Common myeloid progenitor, CD34-positive (primary cell): ENCODE results near the gene CREB3.

Source experiments
- CTCF ChIA-PET: fragments of 350-600 bp; sonication (Branson Sonifier 250); formaldehyde crosslinking; loops from one replicate; lab custom pipeline; 2021; ENCODE audit warnings: antibody characterized with exemption; lab: Charles Lee
- POLR2A ChIA-PET: fragments of 350-600 bp; sonication (Branson Sonifier 250); formaldehyde crosslinking; loops from one replicate; lab custom pipeline; 2021; ENCODE audit warnings: antibody characterized with exemption; lab: Charles Lee
- DNase-seq, 3 donors: peaks; one replicate each; pipeline versions ENCODE4 v3.0.0 to v3.0.0-alpha.2; 2013
- H3K27ac ChIP-seq, 2 experiments: 1 replicate in 1 of 2; 2 replicates in 1 of 2; pipeline ENCODE4 v1.7.0; 2013; ENCODE audit warnings: inconsistent platforms in 2 of 2, low read length in 2 of 2, mild to moderate bottlenecking in 2 of 2, low read depth in 1 of 2, moderate library complexity in 1 of 2; ENCODE audit not compliant: severe bottlenecking in 2 of 2, insufficient read depth in 1 of 2, poor library complexity in 1 of 2
- H3K27me3 ChIP-seq, 5 experiments: replicated peaks in 2 of 5; 1 replicate in 3 of 5; 2 replicates in 2 of 5; pipeline versions ENCODE4 v1.6.1 to v1.7.0; 2013; ENCODE audit warnings: low read length in 4 of 5, mild to moderate bottlenecking in 2 of 5, moderate library complexity in 2 of 5, inconsistent platforms in 1 of 5; ENCODE audit not compliant: insufficient read depth in 5 of 5, control insufficient read depth in 4 of 5
- H3K36me3 ChIP-seq, 4 experiments: 1 replicate in 2 of 4; 2 replicates in 2 of 4; pipeline versions ENCODE4 v1.6.1 to v1.7.0; 2013; ENCODE audit warnings: low read length in 3 of 4, control low read depth in 1 of 4, mild to moderate bottlenecking in 1 of 4; ENCODE audit not compliant: control insufficient read depth in 4 of 4, insufficient read depth in 4 of 4
- H3K4me1 ChIP-seq, 4 experiments: 1 replicate in 3 of 4; 2 replicates in 1 of 4; pipeline versions ENCODE4 v1.6.1 to v1.7.1; 2013; ENCODE audit warnings: low read length in 3 of 4, mild to moderate bottlenecking in 3 of 4, control low read depth in 1 of 4, inconsistent platforms in 1 of 4, moderate library complexity in 1 of 4; ENCODE audit not compliant: control insufficient read depth in 4 of 4, insufficient read depth in 4 of 4; ENCODE audit errors: control extremely low read depth in 1 of 4
- H3K4me3 ChIP-seq, 7 experiments: 1 replicate in 4 of 7; 2 replicates in 3 of 7; pipeline versions ENCODE4 v1.5.1 to v1.7.0; 2013; ENCODE audit warnings: mild to moderate bottlenecking in 7 of 7, low read length in 6 of 7, moderate library complexity in 6 of 7, inconsistent platforms in 2 of 7, low read depth in 2 of 7, control low read depth in 1 of 7; ENCODE audit not compliant: insufficient read depth in 4 of 7, control insufficient read depth in 1 of 7; ENCODE audit errors: extremely low read depth in 1 of 7
- H3K9me3 ChIP-seq, 5 experiments: 1 replicate in 4 of 5; 2 replicates in 1 of 5; pipeline versions ENCODE4 v1.6.1 to v1.7.1; 2013; ENCODE audit warnings: low read length in 4 of 5, mild to moderate bottlenecking in 2 of 5, inconsistent platforms in 1 of 5, low read depth in 1 of 5, moderate library complexity in 1 of 5; ENCODE audit not compliant: control insufficient read depth in 4 of 5, insufficient read depth in 2 of 5; ENCODE audit errors: control extremely low read depth in 1 of 5
- WGBS: methylation state at CpG from one replicate; pipeline ENCODE4 v1.1.5; 2013; ENCODE audit not compliant: insufficient coverage; 5-methylcytosine and 5-hydroxymethylcytosine counted together

Gene CREB3

DNA sequence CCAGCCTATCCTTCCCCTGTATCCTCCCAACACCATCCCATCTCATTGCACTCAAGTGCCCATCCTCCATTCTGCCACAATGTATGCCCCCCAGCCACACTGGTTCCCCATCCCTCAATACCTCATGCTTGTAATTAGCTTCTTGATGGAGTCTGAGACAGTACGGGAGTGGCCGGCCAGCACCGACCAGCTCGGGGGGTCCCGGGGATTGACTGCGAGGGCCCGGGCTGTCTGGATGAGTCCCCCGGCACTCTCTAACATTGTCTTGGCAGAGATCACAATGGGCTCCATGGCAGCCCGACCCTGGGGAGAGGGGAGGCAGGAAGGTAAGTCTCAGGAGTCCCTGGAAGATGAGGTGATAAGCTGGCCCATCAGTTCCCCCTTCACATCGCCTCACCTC is 25.5 kb upstream of the CREB3 start:
- CTCF ChIA-PET = interaction anchor here (0.8 to 5.8 kb wide), 6 partner anchors 8 to 106 kb away, joined by 3 to 37 read pairs (median 7); no protein-coding TSS in a partner anchor
- H3K36me3 ChIP-seq = peaks cover 37 to 93% (median 86%) of the 10 kb centered on the region in 4 experiments
- no peaks in the 10 kb centered on the region for H3K9me3 ChIP-seq
- no peak overlapping the region for H3K27ac ChIP-seq
- POLR2A ChIA-PET = no interaction called here
- H3K4me1 ChIP-seq = no peaks in the 10 kb centered on the region
- H3K4me3 ChIP-seq = no peak overlapping the region
- WGBS = 100% methylated on average over 7 of the region's 10 CpGs
- DNase-seq = no peak
- H3K27me3 ChIP-seq = no peaks in the 10 kb centered on the region

DNA sequence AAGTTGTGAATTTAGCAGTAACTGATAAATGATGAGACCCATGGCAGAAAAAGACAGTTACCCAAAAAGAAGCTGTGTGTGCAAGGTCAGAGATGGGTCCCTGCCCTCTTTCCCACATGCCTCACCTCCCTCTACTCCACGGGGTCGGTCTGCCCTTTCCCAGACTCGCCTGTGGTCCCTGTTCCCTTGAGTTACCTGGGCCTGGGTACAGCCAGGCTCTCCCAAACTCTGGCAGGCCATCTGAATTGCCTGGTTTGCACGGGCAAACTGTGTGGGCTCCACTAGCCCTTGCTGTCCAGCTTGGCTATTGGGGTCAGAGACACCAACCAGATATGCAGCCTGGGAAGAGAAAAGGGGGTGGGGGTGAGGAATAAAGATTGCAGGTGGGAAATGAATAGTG is 24.3 kb upstream of the CREB3 start:
- no peak for DNase-seq
- WGBS = 100% methylated on average over 4 of the region's 4 CpGs
- Histone ChIP-seq H3K36me3 (peaks cover 37 to 94% (median 86%) of the 10 kb centered on the region in 4 experiments), H3K4me1 (no peaks in the 10 kb centered on the region), H3K27me3 (no peaks in the 10 kb centered on the region), H3K27ac (no peak overlapping the region), H3K4me3 (no peak overlapping the region), H3K9me3 (no peaks in the 10 kb centered on the region)
- ChIA-PET POLR2A (interaction anchor here (0.5 to 0.9 kb wide), 3 partner anchors 9 to 626 kb away, joined by 3 read pairs; no protein-coding TSS in a partner anchor), CTCF (interaction anchor here (1.0 to 5.8 kb wide), 3 partner anchors 11 to 105 kb away, joined by 3 to 37 read pairs (median 23); no protein-coding TSS in a partner anchor)

DNA sequence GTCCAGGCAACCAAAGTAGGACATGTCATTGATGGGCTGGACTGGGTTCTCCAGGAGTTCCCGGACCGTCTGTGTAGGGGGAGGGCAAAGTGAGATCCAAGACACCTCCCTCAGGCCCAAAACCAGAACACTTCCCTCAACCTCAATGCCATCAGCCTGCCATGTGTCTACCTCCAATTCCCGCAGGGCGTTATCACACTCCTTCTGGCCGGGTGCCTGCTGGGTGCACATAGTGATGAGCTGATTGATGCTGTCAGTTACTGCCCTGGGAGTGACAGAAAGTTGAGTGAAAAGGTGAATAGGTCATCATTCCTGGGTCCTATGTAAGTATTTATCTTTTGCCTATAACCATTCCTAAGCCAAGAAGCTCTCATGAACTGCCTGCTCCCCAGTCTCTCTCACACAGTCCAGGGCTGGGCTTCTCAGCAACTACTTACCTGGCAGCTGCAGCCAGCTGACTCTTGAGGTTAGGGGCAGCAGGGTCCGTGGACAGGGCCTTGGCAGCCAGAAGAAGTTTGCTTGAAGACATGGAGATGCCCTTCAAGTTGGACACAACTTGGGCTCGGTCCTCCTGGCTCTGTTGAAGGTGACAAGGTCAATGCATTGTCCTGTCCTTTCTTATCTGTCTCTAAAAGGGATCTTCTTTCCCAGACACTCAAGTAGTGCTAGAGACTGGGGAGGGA is 21.5 kb upstream of the CREB3 start:
- no peak overlapping the region for H3K4me3 ChIP-seq
- no peak overlapping the region for H3K27ac ChIP-seq
- POLR2A ChIA-PET = interaction anchor here (1.1 kb wide), 1 partner anchor 17 kb away, joined by 5 read pairs; no protein-coding TSS in a partner anchor
- H3K9me3 ChIP-seq = no peaks in the 10 kb centered on the region
- DNase-seq = no peak
- 98% methylated on average over 4 of the region's 7 CpGs for WGBS
- H3K27me3 ChIP-seq = no peaks in the 10 kb centered on the region
- CTCF ChIA-PET = interaction anchor here (11.1 to 13.4 kb wide), 2 partner anchors 15 to 18 kb away, joined by 86 to 94 read pairs; partner anchors contain the start of genes CREB3 and TLN1
- peaks cover 41 to 93% (median 78%) of the 10 kb centered on the region in 4 experiments for H3K36me3 ChIP-seq
- H3K4me1 ChIP-seq = no peaks in the 10 kb centered on the region

DNA sequence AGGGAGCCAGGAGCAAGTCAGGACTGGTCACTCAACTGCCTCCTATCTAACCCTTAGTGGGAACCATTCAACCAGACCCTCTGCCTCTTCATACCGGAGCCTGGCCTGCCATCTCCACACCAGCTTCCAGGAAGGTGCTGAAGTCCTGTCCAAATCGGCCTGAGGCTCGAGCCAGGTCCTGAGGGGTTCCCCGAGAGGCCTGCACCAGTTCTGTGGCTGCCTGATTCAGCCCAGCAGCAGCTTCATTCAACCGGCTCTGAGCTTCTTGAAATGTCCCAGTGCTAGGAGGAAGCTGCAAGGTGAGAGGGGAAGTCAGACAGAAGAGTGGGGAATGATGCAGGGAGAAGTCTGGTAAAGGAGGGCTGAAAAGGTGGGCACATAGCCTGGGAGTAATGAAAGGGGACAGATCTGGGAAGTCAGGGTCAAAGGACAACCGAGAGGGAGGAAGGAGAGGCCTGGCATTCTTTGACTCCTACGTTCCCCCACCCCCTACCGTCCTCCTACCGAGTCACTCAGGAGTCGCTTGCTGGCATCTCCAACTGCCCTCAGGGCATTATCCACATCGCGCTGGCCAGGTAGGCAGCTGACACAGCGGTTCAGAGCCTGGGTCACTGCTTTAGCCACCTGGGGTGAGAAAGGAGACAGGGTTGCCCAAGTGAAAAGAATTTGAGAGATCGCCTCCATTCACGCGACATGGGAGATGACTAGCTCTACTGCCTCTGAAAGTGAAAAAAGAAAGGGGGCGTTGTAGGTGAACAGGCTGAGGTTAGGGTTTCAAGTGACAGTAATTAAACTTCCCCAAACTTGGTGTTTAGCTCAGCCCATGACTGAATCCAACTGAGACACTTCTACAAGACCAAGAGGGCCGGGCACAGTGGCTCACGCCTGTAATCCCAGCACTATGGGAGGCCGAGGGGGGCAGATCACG is 20.7 kb upstream of the CREB3 start:
- Histone ChIP-seq H3K27ac (peak overlapping the region in 1 of 2 experiments; percentile 32), H3K9me3 (no peaks in the 10 kb centered on the region), H3K4me3 (no peak overlapping the region), H3K27me3 (no peaks in the 10 kb centered on the region), H3K4me1 (no peaks in the 10 kb centered on the region), H3K36me3 (peaks cover 45 to 92% (median 75%) of the 10 kb centered on the region in 4 experiments)
- ChIA-PET POLR2A (interaction anchor here (0.6 to 1.1 kb wide), 3 partner anchors 17 to 819 kb away, joined by 3 to 6 read pairs (median 5); no protein-coding TSS in a partner anchor), CTCF (interaction anchor here (0.9 to 13.4 kb wide), 5 partner anchors 10 to 42 kb away, joined by 3 to 94 read pairs (median 11); partner anchors contain the start of genes CREB3 and TLN1)
- DNase-seq = no peak
- over 99% methylated on average over 18 of the region's 21 CpGs for WGBS

GRCh38 chr9:35712762-35713400 is 19.6 kb upstream of the CREB3 start:
- peaks cover 50 to 92% (median 75%) of the 10 kb centered on the region in 4 experiments for H3K36me3 ChIP-seq
- no peaks in the 10 kb centered on the region for H3K4me1 ChIP-seq
- ChIA-PET POLR2A (interaction anchor here (0.6 to 0.7 kb wide), 4 partner anchors 21 to 820 kb away, joined by 3 to 6 read pairs (median 4); no protein-coding TSS in a partner anchor), CTCF (interaction anchor here (1.4 to 13.4 kb wide), 4 partner anchors 9 to 43 kb away, joined by 3 to 94 read pairs (median 48); partner anchors contain the start of genes CREB3 and TLN1)
- no peaks in the 10 kb centered on the region for H3K27me3 ChIP-seq
- H3K9me3 ChIP-seq = no peaks in the 10 kb centered on the region
- 98% methylated on average over 7 of the region's 11 CpGs for WGBS
- no peak for DNase-seq
- H3K27ac ChIP-seq = no peak overlapping the region
- H3K4me3 ChIP-seq = no peak overlapping the region

DNA sequence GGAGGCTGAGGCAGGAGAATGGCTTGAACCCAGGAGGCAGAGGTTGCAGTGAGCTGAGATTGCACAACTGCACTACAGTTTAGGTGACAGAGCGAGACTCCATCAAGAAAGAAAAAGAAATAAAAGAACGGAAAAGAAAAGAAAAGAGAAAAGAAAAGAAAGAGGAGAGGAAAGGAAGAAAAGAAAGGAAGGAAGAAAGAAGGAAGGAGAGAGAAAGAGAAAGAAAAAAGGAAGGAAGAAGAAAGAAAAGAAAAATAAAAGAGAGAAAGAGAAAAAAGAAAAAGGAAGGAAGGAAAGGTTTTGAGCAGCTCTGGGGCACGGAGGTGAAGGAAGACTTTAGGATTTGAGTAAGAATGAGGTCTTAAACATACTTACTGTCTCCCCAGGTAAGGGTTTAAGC is 18.9 kb upstream of the CREB3 start:
- Histone ChIP-seq H3K4me3 (no peak overlapping the region), H3K9me3 (no peaks in the 10 kb centered on the region), H3K4me1 (no peaks in the 10 kb centered on the region), H3K36me3 (peaks cover 47 to 93% (median 76%) of the 10 kb centered on the region in 4 experiments), H3K27me3 (no peaks in the 10 kb centered on the region), H3K27ac (no peak overlapping the region)
- CTCF ChIA-PET = interaction anchor here (2.1 to 13.4 kb wide), 4 partner anchors 7 to 18 kb away, joined by 8 to 94 read pairs (median 48); partner anchors contain the start of genes CREB3 and TLN1
- no peak for DNase-seq
- POLR2A ChIA-PET = interaction anchor here (0.7 kb wide), 1 partner anchor 138 kb away, joined by 4 read pairs; no protein-coding TSS in a partner anchor
- WGBS = 100% methylated on average over 2 of the region's 3 CpGs
